GM23338 (cell line): ENCODE results near the gene CCNB2. TPM values are rescaled to one million over a fixed set of nuclear protein-coding genes. Genes with fewer than 3 reads are reported as not detected.

Source experiments
- ATAC-seq: fragments of 200-7000 bp; cut with Tn5 transposase; 3 replicates; pipeline ENCODE4 v1.9.1; 2020
- DNase-seq: peaks from one replicate; pipeline ENCODE4 v3.0.0-alpha.2; 2015; ENCODE audit warnings: low spot score
- H2AFZ ChIP-seq: fragments of 200-600 bp; sonication (generic); 2 replicates; pipeline ENCODE4 v1.8.0; 2016; ENCODE audit warnings: antibody characterized with exemption, mild to moderate bottlenecking, moderate library complexity
- H3F3A ChIP-seq: fragments of 200-600 bp; sonication (generic); replicated peaks from 2 replicates; pipeline ENCODE4 v1.8.0; 2017; ENCODE audit warnings: antibody characterized with exemption, mixed run types, low read depth
- H3K27ac ChIP-seq: fragments of 200-600 bp; sonication (generic); 2 replicates; pipeline ENCODE4 v1.6.1; 2016; ENCODE audit warnings: low read depth
- H3K27me3 ChIP-seq: fragments of 200-600 bp; sonication (generic); 2 replicates; pipeline ENCODE4 v1.8.0; 2016; ENCODE audit warnings: mild to moderate bottlenecking, mixed run types, moderate library complexity; ENCODE audit not compliant: insufficient read depth
- H3K36me3 ChIP-seq: fragments of 200-600 bp; sonication (generic); 2 replicates; pipeline ENCODE4 v1.8.0; 2016; ENCODE audit warnings: mild to moderate bottlenecking; ENCODE audit not compliant: insufficient read depth
- H3K4me1 ChIP-seq: fragments of 200-600 bp; sonication (generic); 2 replicates; pipeline ENCODE4 v1.8.0; 2016; ENCODE audit warnings: mild to moderate bottlenecking, moderate library complexity; ENCODE audit not compliant: insufficient read depth
- H3K4me2 ChIP-seq: fragments of 200-600 bp; sonication (generic); 2 replicates; pipeline ENCODE4 v1.7.1; 2017; ENCODE audit warnings: mixed run types
- H3K4me3 ChIP-seq: fragments of 200-600 bp; sonication (generic); 2 replicates; pipeline ENCODE4 v1.6.1; 2016; ENCODE audit warnings: mixed run types
- H3K79me2 ChIP-seq: fragments of 200-600 bp; sonication (generic); replicated peaks from 2 replicates; pipeline ENCODE4 v1.8.0; 2017; ENCODE audit warnings: mild to moderate bottlenecking; ENCODE audit not compliant: insufficient read depth
- H3K9me2 ChIP-seq: fragments of 200-600 bp; sonication (generic); 2 replicates; pipeline ENCODE4 v1.8.0; 2017; ENCODE audit not compliant: insufficient read depth
- H4K20me1 ChIP-seq: fragments of 200-600 bp; sonication (generic); replicated peaks from 2 replicates; pipeline ENCODE4 v1.8.0; 2017; ENCODE audit warnings: mild to moderate bottlenecking; ENCODE audit not compliant: insufficient read depth
- H3K27ac Mint-ChIP-seq: 2 replicates; pipeline ENCODE4 v1.8.0; 2020; ENCODE audit warnings: inconsistent platforms, mild to moderate bottlenecking, moderate library complexity, mixed read lengths
- H3K27me3 Mint-ChIP-seq: 3 replicates; pipeline ENCODE4 v1.8.0; 2022; ENCODE audit warnings: low read depth, mild to moderate bottlenecking, moderate library complexity, mixed read lengths, inconsistent platforms; ENCODE audit not compliant: insufficient read depth, poor library complexity
- H3K36me3 Mint-ChIP-seq: 3 replicates; pipeline ENCODE4 v1.8.0; 2021; ENCODE audit warnings: low read depth, mild to moderate bottlenecking, inconsistent platforms, moderate library complexity, mixed read lengths
- H3K4me1 Mint-ChIP-seq: 3 replicates; pipeline ENCODE4 v1.8.0; 2020; ENCODE audit warnings: mild to moderate bottlenecking, inconsistent platforms, mixed read lengths
- H3K4me3 Mint-ChIP-seq: 3 replicates; pipeline ENCODE4 v1.8.0; 2021; ENCODE audit warnings: moderate library complexity, mild to moderate bottlenecking, inconsistent platforms, mixed read lengths
- H3K9me3 Mint-ChIP-seq: 3 replicates; pipeline ENCODE4 v1.8.0; 2020; ENCODE audit warnings: moderate library complexity, mild to moderate bottlenecking, inconsistent platforms, mixed read lengths
- CREB1 ChIP-seq: fragments of 250-450 bp; sonication (Bioruptor Pico); IDR thresholded peaks from 2 replicates; pipeline ENCODE4 v1.5.0; 2020; ENCODE audit warnings: low read depth, mild to moderate bottlenecking, moderate library complexity
- EZH2 ChIP-seq: fragments of 200-600 bp; sonication (generic); IDR thresholded peaks from one replicate; pipeline ENCODE4 v1.8.0; 2017; ENCODE audit warnings: antibody characterized with exemption, mild to moderate bottlenecking, low read depth; ENCODE audit not compliant: unreplicated experiment
- EZH2phosphoT487 ChIP-seq: fragments of 200-600 bp; sonication (generic); IDR thresholded peaks from one replicate; pipeline ENCODE4 v1.8.1; 2018; ENCODE audit warnings: antibody characterized with exemption; ENCODE audit not compliant: unreplicated experiment
- JUNB ChIP-seq: IDR thresholded peaks from one replicate; pipeline ENCODE4 v1.6.1; 2016; ENCODE audit warnings: antibody characterized with exemption; ENCODE audit not compliant: unreplicated experiment
- POLR2AphosphoS5 ChIP-seq: IDR thresholded peaks from 2 replicates; pipeline ENCODE4 v1.6.1; 2016; ENCODE audit warnings: antibody characterized with exemption, low read depth
- REST ChIP-seq: IDR thresholded peaks from one replicate; pipeline ENCODE4 v1.6.1; 2018; ENCODE audit warnings: antibody characterized with exemption; ENCODE audit not compliant: unreplicated experiment
- ZNF331 ChIP-seq: fragments of 250-450 bp; sonication (Bioruptor Pico); IDR thresholded peaks from 2 replicates; pipeline ENCODE4 v1.5.0; 2020; ENCODE audit warnings: low read depth, mild to moderate bottlenecking, moderate library complexity
- polyA plus RNA-seq: library from polyadenylated mRNA; unstranded; fragments of >200 nt; fragmentation: Nextera tagmentation; extraction: Ambion mirVana; gene quantifications from 2 replicates; pipeline ENCODE4 v1.2.1, GENCODE V29; 2016
- total RNA-seq: library from RNA; depleted of rRNA; stranded (reverse); fragments of >200 nt; shearing (Covaris generic); gene quantifications from 2 replicates; pipeline ENCODE4 v1.2.3, GENCODE V29; 2014
- TF ChIP-seq, protein P1 (sequence below): fragments of 250-450 bp; sonication (Bioruptor Pico); IDR thresholded peaks from 2 replicates; pipeline ENCODE4 v1.5.0; 2020; ENCODE audit warnings: mild to moderate bottlenecking, moderate library complexity

The CCNB2 gene
- total and polyA plus RNA-seq, 2 experiments from 2014 or later: 81.8 to 108 TPM

DNA sequence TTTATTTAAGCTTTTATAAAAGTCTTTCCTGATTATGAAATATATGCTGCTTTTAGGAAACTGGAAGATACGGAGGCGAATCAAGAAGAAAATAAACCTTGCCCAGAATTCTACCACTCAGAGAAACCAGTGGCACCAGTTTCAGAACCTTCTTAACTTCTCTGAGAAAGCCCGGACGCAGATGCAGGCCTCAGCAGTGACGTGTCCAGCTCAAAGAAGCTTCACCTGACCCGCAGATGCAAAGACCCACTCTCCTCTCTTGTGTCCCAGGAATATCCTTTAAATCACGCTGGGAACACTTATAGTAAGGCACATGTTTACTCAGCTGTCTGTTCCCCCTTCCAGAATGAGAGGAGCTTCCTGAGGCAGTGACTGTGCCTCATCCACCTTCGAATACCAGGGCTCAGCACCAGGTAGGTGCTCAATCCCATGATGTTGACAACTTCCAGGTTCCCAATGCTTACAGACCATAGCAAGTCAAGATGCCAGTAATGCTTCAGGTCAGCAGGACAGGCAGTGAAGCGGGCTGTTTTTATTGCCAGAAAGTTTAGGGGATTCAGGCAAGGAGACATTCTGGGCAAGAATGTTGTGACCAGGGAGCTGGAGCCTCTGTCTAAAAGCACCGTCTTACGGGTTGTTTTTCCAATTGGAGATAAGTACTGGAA is 61.8 kb downstream of the CCNB2 start:
- no peaks in the 10 kb centered on the region for H3K27me3 ChIP-seq
- no peaks in the 10 kb centered on the region for H3K4me1 ChIP-seq
- Mint-ChIP-seq H3K4me3 (no peak overlapping the region), H3K36me3 (peaks cover 22% of the 10 kb centered on the region), H3K27me3 (no peaks in the 10 kb centered on the region), H3K4me1 (peaks cover 19% of the 10 kb centered on the region), H3K27ac (peak overlapping the region; percentile 61; the same call in 1 of the 2 replicates), H3K9me3 (no peaks in the 10 kb centered on the region)
- H3K79me2 ChIP-seq: no peaks in the 10 kb centered on the region
- no peaks in the 10 kb centered on the region for H4K20me1 ChIP-seq
- H3K4me2 ChIP-seq: no peak overlapping the region
- no peak overlapping the region for H2AFZ ChIP-seq
- H3K9me2 ChIP-seq: 0 out of 2 replicates have a peak, but pooled peaks cover 5% of the 10 kb centered on the region
- ATAC-seq (no peak), DNase-seq (no peak)
- no peaks in the 10 kb centered on the region for H3F3A ChIP-seq
- H3K27ac ChIP-seq: 0 out of 2 replicates have a peak overlapping the region, but pooled peaks have one; percentile 70
- 0 out of 2 replicates have a peak, but pooled peaks cover 10% of the 10 kb centered on the region for H3K36me3 ChIP-seq
- no peak for TF ChIP-seq ZNF331
- TF ChIP-seq EZH2: no peak
- TF ChIP-seq, protein P1, sequence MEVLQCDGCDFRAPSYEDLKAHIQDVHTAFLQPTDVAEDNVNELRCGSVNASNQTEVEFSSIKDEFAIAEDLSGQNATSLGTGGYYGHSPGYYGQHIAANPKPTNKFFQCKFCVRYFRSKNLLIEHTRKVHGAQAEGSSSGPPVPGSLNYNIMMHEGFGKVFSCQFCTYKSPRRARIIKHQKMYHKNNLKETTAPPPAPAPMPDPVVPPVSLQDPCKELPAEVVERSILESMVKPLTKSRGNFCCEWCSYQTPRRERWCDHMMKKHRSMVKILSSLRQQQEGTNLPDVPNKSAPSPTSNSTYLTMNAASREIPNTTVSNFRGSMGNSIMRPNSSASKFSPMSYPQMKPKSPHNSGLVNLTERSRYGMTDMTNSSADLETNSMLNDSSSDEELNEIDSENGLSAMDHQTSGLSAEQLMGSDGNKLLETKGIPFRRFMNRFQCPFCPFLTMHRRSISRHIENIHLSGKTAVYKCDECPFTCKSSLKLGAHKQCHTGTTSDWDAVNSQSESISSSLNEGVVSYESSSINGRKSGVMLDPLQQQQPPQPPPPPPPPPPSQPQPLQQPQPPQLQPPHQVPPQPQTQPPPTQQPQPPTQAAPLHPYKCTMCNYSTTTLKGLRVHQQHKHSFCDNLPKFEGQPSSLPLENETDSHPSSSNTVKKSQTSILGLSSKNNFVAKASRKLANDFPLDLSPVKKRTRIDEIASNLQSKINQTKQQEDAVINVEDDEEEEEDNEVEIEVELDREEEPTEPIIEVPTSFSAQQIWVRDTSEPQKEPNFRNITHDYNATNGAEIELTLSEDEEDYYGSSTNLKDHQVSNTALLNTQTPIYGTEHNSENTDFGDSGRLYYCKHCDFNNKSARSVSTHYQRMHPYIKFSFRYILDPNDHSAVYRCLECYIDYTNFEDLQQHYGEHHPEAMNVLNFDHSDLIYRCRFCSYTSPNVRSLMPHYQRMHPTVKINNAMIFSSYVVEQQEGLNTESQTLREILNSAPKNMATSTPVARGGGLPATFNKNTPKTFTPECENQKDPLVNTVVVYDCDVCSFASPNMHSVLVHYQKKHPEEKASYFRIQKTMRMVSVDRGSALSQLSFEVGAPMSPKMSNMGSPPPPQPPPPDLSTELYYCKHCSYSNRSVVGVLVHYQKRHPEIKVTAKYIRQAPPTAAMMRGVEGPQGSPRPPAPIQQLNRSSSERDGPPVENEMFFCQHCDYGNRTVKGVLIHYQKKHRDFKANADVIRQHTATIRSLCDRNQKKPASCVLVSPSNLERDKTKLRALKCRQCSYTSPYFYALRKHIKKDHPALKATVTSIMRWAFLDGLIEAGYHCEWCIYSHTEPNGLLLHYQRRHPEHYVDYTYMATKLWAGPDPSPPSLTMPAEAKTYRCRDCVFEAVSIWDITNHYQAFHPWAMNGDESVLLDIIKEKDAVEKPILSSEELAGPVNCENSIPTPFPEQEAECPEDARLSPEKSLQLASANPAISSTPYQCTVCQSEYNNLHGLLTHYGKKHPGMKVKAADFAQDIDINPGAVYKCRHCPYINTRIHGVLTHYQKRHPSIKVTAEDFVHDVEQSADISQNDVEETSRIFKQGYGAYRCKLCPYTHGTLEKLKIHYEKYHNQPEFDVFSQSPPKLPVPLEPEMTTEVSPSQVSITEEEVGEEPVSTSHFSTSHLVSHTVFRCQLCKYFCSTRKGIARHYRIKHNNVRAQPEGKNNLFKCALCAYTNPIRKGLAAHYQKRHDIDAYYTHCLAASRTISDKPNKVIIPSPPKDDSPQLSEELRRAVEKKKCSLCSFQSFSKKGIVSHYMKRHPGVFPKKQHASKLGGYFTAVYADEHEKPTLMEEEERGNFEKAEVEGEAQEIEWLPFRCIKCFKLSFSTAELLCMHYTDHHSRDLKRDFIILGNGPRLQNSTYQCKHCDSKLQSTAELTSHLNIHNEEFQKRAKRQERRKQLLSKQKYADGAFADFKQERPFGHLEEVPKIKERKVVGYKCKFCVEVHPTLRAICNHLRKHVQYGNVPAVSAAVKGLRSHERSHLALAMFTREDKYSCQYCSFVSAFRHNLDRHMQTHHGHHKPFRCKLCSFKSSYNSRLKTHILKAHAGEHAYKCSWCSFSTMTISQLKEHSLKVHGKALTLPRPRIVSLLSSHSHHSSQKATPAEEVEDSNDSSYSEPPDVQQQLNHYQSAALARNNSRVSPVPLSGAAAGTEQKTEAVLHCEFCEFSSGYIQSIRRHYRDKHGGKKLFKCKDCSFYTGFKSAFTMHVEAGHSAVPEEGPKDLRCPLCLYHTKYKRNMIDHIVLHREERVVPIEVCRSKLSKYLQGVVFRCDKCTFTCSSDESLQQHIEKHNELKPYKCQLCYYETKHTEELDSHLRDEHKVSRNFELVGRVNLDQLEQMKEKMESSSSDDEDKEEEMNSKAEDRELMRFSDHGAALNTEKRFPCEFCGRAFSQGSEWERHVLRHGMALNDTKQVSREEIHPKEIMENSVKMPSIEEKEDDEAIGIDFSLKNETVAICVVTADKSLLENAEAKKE (CRISPR knock-in tag): no peak
- TF ChIP-seq EZH2phosphoT487: no peak
- no peak overlapping the region for H3K4me3 ChIP-seq

DNA sequence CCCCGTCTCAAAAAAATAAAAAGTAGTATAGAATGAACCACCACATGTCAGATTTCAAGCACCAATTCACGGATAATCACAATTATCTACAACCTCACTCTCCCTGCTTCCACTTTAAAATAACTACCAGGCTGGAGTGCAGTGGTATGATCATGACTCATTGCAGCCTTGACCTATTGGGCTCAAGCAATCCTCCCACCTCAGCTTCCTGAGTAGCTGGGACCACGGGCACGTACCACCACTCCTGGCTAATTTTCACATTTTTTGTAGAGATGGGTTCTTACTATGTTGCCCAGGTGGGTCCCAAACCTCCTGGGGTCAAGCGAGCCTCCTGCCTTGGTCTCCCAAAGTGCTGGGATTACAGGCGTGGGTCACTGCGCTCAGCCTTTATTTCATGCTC is 63.6 kb downstream of the CCNB2 start:
- Mint-ChIP-seq H3K36me3 (peaks cover 29% of the 10 kb centered on the region), H3K27me3 (no peaks in the 10 kb centered on the region), H3K9me3 (no peaks in the 10 kb centered on the region), H3K27ac (no peak overlapping the region), H3K4me1 (peaks cover 19% of the 10 kb centered on the region), H3K4me3 (no peak overlapping the region)
- DNase-seq (no peak), ATAC-seq (no peak)
- H4K20me1 ChIP-seq: no peaks in the 10 kb centered on the region
- no peaks in the 10 kb centered on the region for H3K79me2 ChIP-seq
- no peak overlapping the region for H3K4me3 ChIP-seq
- no peak overlapping the region for H2AFZ ChIP-seq
- no peaks in the 10 kb centered on the region for H3F3A ChIP-seq
- H3K4me1 ChIP-seq: no peaks in the 10 kb centered on the region
- peaks cover 10% of the 10 kb centered on the region; the same call in 1 of the 2 replicates for H3K36me3 ChIP-seq
- no peak overlapping the region for H3K4me2 ChIP-seq
- H3K9me2 ChIP-seq: 0 out of 2 replicates have a peak, but pooled peaks cover 5% of the 10 kb centered on the region
- H3K27me3 ChIP-seq: no peaks in the 10 kb centered on the region
- no peak overlapping the region for H3K27ac ChIP-seq
- TF ChIP-seq CREB1 (CRISPR knock-in tag) (no peak), REST (no peak), ZNF331 (no peak), JUNB (no peak), EZH2 (no peak), POLR2AphosphoS5 (no peak)
